Measurements from ENCODE around the gene OPCML.

OPCML gene

GRCh38 chr11:133553885-133554740, 21.8 kb upstream of the OPCML start:
- CTCF ChIA-PET = no interaction called here
- DNase-seq (ENCODE audit: low spot score) = no peak
- no peak overlapping the region for H3K27ac ChIP-seq
- no peak for TF ChIP-seq CTCF (conservative IDR thresholded peaks at IDR 0.05; ENCODE audit: low read depth)
- POLR2A ChIA-PET (ENCODE audit: low non-redundant PET) = no interaction called here

GRCh38 chr11:133552938-133553337, 20.6 kb upstream of the OPCML start:
- POLR2A ChIA-PET (ENCODE audit: low non-redundant PET) = no interaction called here
- no peak overlapping the region for H3K27ac ChIP-seq
- DNase-seq (ENCODE audit: low spot score) = no peak
- no peak for TF ChIP-seq CTCF (conservative IDR thresholded peaks at IDR 0.05; ENCODE audit: low read depth)
- CTCF ChIA-PET = interaction anchor here (0.6 kb wide), 1 partner anchor 31 kb away, joined by 4 read pairs; no protein-coding TSS in a partner anchor

- POLR2A ChIA-PET (ENCODE audit: low non-redundant PET) = no interaction called here
These were observed 18.8 kb upstream of the OPCML start for GRCh38 chr11:133551064-133551463.

DNA sequence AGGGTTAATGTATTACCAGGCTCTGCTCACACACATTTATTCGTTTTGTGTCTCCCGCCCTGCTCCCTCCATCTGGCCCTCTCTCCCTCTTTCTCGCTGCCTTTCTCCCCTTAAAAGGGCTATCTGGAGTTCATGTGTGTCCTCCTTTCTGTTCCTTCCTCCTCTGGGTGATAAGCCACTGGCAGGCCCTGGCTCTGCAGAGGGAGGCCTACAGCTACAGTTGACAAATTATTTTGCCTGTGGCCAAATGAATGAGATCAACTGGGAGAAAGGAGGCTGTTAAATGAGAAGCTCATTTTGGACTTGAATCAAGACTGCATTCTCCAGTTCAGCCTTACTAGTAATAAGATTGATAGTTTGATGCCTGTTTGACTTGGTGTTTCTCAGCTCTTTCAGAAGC, 17.5 kb upstream of the OPCML start:
- no peak for TF ChIP-seq CTCF (conservative IDR thresholded peaks at IDR 0.05; ENCODE audit: low read depth)
- POLR2A ChIA-PET (ENCODE audit: low non-redundant PET) = no interaction called here
- CTCF ChIA-PET = interaction anchor here (0.6 kb wide), 1 partner anchor 197 kb away, joined by 3 read pairs; no protein-coding TSS in a partner anchor
- no peak overlapping the region for H3K27ac ChIP-seq
- DNase-seq (ENCODE audit: low spot score) = no peak

More at GRCh38 chr11:133551064-133551463, 18.8 kb upstream of the OPCML start:
- TF ChIP-seq CTCF (conservative IDR thresholded peaks at IDR 0.05; ENCODE audit: low read depth) = no peak
- CTCF ChIA-PET = no interaction called here
- H3K27ac ChIP-seq = no peak overlapping the region
- DNase-seq (ENCODE audit: low spot score) = no peak

- no peak for TF ChIP-seq CTCF (conservative IDR thresholded peaks at IDR 0.05; ENCODE audit: low read depth)
- ChIA-PET CTCF (no interaction called here), POLR2A (ENCODE audit: low non-redundant PET) (no interaction called here)
- no peak for DNase-seq (ENCODE audit: low spot score)
- H3K27ac ChIP-seq = no peak overlapping the region
These were observed 16.3 kb upstream of the OPCML start for GRCh38 chr11:133548641-133549040.

DNA sequence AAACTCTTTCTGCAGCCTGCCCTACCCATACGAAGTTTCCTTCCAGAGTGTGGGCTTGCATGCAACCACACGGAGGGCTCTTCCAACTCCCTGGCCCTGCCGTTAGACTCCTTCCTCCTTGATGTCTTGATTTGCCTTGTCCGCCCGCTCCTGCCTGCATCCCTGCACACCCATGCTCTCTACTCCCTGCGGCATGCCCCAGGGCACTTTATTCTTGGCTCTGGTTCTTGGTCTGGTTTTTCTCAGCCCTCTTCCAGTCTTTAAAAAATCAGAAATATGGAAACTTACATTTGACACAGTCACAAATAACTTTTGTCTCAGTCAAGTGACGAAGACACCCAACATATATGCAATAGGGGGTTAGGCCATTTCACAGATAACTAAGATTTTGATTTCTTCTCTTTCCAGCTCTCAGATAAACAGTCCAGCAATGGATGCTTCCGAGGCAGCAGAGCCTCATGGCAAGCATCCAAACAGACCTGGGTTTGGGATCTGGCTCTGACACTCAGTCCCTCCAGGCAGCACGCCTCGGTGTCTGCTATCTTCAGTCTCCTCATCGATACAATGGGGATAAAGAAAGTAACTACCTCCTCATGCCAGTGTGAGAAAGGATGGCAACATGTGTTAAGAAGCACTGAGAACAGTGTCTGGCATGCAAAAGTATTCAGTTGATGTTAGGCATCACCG, 15.7 kb upstream of the OPCML start:
- H3K27ac ChIP-seq = no peak overlapping the region
- CTCF ChIA-PET = no interaction called here
- no peak for TF ChIP-seq CTCF (conservative IDR thresholded peaks at IDR 0.05; ENCODE audit: low read depth)
- no peak for DNase-seq (ENCODE audit: low spot score)
- POLR2A ChIA-PET (ENCODE audit: low non-redundant PET) = no interaction called here
